HG03439 (cell line): Measurements from ENCODE around the gene TNS3.

Source experiments
- ATAC-seq: cut with Tn5 transposase; IDR thresholded peaks from one replicate; pipeline ENCODE4 v1.9.1; 2021; ENCODE audit warnings: mild to moderate bottlenecking, moderate library complexity; ENCODE audit not compliant: unreplicated experiment

Gene TNS3

DNA sequence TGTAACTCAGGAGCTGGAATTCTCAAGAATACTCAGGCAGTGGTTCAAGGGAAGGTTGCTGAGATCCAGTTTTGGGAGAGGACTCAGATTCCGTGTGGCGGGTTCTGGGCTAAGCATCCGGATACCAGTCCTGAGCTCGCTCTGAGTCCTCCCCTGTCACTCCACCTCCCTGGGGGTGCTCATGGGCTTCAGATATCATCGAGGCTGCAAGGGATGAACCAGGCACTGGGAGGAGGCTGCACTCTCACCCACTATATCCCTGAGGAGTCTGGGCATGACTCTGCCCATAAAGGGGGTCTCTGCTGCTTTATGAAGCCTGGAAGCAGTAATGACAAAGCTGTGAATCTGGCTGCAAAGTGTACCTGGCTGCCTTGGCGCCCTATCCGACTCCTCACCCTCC lies 188.5 kb downstream of the TNS3 start:
- no peak for ATAC-seq

DNA sequence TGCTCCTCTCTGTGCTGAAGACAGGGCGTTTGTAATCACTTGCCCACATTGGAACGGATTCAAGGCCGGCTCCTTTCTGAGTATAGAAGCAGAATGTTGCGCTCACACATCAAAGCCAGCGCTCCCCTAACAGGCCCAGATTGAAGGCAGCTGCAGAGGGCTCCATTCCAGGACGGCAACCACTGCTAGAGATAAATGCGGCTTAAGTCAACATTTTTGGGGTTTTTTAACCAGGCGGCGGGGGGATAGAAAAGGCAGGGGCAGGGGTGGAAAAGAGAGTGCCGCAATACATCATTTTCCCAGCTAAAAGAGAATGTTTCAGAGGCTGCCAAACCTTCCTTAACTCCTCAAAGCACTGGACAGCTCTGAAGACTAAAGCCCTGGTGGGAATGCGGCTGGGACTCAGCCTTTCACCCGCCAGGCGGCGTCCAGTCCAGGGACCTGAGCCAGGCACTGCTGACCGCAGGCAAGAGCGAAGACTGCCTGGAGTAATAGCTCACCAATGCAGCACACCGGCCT lies 189.6 kb downstream of the TNS3 start:
- no peak for ATAC-seq

DNA sequence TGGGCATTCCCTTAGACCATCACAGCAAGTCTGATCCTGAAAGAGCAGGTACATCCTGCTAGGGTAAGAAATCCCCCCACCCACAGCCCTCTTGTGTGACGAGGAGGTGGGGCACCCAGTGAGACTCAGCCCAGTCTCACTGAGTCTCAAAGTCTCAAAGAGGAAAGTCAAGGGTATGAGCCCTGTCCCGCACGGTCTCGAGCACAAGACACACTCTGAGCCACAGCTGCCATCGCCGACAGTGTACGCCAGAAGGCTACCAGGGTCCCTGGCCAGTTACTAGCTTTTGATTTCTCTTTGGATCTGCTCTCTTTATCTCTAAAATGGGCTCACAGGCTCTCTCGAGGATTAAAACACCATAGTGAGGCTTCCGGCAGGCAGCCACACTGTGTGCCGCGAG lies 190.2 kb downstream of the TNS3 start:
- ATAC-seq = no peak

DNA sequence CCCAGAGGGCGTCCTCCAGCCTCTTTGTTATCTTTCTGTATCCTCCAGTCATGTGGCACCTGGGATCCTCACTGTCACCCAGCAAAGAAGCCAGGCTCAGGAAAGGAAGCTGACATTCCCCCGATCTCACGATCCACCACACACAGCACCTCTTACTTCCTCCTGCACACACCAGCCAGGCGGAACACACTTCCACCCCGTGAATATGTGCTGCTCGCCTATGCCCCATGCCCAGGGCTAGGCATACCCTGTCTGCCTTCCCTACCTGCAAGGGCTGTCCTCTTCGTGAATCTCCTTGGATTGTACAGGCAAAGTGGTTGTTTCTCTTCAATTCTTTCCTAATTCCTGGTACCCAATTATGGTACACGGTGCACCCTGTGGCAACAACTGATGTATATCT lies 191.0 kb downstream of the TNS3 start:
- no peak for ATAC-seq

DNA sequence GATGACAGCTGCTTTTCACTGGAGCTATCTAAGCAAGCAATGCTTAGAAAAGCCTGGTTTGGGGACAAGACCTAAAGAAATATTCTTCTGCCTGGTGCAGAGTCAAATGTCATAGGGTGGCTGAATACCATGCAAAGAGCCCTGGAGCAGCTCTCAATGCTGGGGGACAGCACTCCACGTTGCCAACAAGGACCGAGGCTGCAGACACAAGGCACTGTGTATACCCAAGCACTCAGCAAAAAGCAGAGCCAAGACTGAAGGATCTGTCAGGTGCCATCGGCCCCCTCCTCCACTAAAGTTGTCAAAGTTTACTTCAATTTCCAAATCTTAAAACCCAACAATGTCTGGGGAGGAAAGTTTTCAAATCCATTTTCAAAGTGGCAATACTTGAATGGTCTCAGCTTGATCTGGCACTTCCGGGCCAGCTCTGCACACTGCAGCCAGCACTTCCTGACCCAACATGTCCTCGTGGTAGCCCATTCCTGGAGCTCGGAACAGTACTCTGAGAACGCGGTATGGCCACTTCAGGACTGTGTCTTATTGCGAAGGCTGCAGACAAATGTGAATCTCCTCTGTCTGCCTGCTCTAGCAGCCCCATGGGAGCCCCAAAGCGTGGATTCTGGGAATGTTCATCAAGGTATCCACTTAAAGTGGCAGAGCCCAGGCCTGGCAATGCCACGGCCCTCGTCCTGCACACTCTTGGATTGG lies 191.8 kb downstream of the TNS3 start:
- ATAC-seq = no peak

DNA sequence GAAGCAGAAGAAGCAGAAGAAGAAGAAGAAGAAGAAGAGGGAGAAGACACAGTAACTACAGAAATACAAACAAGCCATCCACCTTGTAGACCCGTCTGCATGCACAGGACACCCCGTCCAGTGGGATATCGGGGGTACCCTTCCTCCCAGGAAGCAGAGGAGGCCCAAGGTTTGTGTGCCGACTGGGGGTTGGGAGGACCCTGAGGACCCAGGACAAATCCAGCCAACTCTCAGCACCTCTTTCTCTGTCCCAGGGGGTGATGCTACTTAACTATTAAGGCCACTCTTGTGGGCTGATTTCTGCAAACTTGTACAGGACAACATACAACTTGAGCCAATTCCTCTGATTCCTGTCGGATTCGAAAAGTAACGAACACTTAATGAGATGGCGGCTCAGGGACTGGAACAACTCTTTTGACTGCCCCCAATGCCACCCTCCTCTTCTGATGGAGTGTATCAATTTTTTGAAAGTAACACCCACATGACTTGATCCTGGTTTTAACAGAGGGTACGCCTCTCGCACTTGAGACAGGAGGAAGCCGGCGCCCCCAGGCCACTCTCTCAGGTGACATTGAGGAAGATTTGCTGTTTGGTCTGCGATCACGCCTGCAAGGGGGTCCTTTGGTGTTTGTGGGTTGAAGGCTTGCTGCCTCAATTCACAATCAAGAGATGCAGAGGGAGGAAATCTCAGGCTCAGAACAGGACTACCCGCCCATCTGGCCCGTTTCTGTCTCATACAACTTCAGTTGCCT lies 192.6 kb downstream of the TNS3 start:
- no peak for ATAC-seq

DNA sequence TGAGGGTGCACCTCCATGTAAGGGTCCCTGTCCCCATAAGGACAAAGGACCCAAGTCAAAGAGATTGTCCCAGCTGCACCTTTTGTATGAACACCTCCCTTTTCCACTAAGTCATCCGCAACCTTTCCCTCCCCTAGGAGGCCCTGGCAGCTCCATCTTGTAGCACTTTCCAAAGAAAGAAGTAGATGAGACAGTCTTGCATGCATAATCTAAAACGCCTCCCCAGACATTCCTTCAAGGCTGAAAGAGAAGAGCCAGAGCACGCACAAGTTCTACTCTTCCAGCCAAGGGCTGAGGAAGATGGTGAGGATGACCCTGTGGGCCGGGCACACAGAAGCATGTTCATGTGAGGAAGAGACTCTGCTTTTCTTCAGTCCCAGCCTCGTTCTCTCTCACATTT lies 194.4 kb downstream of the TNS3 start:
- ATAC-seq = no peak

DNA sequence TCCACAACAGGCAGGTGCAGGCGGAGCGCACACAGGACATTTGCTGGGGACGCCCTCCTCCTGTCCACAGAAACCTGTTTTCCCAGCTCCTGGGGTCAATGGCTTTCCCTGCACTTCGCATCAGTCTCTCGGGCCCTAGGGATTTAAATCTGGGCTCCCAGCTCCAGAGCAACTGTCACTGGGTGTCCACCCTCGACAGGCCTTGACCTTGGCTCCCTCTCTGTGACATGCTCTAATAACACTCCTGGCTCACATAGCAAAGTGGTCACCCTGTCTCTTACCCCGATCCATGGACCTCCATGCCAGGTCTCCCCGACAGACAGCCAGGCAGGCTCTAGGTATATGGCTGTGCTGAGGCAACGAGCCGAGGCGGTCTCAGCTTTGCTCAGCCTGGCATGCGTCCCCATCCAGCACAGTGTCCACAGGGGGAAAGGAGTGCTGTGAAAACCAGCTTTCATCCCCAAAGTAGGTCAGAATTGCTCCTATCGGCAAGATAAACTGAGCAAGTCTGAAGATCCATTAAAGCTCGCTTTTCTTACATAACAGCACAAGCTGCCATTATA lies 195.6 kb downstream of the TNS3 start:
- ATAC-seq = no peak

DNA sequence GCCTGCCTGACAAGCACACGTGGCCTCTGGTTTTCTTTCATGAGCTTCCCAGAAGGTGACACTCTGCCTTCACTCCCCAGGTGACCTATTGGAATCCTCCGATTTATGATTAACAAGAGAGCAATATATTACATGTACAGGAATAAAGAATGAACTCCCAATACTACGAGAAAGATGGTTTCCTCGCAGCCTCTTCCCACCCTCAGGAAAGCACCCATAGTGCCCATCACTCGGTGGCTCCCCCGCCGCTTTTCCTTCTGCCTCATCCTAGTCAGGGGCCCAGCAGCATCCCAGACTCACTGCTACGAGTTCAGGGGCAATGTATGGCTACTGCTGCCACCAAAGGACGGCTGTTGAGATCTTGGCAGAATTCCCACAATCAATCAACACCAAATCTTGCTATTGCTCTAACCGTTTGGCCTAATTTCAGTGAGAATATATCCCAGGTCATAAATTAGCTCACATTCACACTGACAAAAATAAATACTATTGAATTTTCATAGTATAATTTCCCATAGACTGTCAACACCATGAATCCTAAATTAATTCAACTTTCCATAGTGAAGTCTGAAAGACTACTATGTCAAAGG lies 196.3 kb downstream of the TNS3 start:
- ATAC-seq = no peak

DNA sequence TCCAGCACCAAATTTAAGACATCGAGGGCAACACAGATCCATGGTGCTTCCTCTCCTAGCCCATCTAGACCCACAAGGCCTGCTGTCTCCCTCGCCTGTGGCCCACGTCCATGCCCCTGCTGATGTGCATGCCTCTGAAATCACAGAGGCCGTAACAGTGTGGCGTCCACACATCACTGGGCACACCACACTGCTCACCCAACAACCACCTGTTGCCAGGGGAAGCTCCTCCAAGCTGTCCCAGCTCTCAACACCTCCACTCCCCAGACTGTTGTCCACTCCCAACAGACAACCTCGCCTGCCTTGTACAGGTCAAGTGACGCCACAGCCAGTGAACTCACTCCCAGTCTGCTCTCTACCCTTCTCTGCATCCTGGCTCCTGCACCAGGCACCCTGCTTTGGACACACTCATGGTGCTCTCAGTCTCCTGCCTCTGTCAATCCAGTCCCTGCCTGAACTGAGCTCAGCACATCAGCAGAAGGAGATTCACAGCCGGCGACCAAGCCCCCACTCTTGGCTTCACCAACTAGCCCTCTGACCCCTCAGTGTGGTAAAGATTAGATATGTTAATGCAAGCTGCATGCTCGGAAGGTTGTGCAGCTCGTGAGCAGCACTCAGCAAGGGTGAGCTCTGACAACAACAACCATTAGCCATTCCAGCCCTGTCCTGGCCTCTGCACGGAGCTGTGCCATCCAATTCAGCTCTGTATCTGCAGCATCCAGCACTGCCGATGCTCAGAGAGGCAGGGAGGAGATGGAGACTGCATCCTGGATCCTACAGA lies 197.0 kb downstream of the TNS3 start:
- ATAC-seq = no peak

DNA sequence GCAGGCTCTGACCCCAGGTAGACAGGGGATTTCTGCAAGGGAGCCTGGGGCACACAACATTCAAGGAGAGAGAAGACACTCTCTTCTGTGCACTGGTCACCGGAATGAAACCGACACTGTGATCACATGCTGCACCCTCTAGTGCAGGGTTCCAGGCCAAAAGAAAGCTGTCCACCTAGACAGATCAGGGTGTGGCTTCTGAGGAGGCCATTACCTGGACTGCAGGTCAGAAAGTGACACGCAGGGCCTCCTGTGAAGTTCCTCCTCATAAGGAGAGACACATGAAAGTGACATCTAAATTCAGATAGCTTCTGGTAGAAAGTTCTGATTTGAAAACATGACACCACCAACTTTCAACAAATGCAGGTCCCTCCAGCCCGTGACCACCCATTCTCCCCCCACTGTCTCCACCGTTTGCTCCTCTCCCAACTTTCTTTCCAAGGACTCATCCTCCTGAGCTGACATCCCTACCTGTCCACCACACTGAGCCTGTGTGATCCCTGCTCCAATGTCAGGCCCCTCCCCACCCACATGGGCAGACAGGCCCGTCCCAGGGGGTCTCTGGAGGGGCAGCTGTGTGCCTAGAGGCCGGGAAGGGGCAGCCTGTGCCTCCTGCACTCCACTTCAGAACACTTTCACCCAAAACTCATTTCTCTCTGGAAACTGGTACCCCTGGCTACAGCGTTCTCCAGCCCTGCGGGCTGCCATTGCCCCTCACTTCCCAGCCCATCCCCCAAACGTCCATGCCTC lies 198.0 kb downstream of the TNS3 start:
- ATAC-seq = no peak

DNA sequence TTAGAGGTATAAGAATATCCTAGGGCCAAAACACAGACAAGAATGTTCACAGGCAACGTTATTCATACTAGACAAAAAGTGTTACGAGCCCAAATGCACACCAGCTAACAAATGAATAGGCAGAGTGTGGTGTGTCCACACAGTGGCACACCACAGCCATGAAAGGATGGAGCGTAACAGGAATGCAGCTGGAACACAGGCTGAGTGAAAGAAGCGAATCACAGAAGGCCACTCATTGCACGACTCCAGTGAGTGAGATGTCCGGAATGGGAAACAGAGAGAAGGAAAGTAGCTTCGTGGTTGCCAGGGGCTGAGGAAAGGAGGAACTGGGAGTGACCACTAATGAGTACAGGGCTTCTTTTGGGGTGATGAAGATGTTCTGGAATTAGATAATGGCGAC lies 198.8 kb downstream of the TNS3 start:
- ATAC-seq = no peak

DNA sequence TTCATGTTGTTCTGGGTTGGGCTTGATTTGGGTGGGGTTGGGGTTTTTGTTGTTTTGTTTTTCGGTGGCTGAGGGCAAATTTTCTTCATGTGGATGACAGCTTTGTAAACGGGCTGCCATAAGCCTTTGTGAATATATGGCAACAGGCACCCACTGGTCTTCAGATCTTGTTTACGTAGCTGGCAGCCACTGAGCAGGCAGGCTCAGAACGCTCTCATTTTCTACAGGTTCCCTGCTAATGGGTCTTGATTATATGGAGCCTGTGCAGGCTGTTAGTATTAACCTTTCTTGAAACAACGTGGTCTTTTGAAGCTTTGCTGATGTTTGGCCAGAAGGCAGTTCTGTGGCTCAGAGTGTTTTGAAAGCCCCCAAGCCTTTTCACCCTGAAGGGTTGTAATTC lies 199.7 kb downstream of the TNS3 start:
- ATAC-seq = no peak

DNA sequence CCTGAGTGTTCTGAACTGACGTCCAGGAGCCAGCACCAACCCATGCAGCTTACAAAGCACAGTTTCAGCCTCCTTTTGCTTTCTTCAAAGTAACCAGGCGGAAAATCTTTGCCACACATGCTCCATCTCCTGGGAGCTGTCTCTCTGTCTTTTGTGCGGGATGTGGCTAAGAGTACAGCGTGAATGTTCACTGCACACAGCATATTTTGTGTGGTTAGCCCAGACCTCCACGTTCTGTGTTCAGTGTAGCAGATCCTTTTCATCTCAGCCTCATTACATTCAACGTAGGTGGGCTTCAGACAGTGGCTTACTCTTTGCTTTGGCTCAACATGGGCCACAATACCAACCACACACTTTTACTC lies 200.8 kb downstream of the TNS3 start:
- no peak for ATAC-seq

DNA sequence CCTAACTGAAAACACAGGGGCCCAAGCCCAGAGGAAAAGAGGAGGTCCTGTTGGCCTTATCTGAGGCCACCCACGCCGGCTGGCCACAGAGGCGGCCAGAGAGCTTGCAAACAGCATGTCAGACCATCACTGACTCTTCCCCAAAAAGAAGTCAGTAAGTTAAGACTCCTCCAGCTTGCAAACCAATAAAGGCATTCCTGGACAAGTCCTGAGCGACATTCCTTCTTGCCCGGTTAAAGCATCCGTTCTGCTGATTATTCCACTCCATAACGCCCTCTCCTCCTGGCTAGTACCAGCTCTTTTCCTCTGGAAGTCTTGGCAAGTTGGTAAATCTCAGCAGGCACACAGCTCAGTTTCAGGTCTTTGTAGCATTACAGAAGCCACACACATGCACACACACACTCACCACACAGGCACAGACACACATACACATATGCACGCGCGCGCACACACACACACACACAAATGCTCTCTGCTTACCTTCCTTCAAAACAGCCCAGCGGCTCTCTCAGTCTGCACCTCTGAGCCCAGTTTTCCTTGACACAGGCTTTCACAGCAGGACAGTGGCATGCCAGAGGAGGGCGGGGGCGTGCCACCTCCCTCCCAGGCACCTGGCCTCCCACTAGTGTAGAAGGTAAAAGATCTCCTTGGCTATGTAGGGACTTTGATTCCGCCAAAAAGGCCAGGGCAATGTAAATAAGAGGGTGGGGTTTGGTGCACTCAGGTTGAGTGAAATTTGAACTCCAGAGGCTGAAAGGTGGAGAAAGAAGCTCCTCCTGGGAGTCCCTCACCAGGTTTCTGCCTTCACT lies 201.4 kb downstream of the TNS3 start:
- ATAC-seq = no peak

DNA sequence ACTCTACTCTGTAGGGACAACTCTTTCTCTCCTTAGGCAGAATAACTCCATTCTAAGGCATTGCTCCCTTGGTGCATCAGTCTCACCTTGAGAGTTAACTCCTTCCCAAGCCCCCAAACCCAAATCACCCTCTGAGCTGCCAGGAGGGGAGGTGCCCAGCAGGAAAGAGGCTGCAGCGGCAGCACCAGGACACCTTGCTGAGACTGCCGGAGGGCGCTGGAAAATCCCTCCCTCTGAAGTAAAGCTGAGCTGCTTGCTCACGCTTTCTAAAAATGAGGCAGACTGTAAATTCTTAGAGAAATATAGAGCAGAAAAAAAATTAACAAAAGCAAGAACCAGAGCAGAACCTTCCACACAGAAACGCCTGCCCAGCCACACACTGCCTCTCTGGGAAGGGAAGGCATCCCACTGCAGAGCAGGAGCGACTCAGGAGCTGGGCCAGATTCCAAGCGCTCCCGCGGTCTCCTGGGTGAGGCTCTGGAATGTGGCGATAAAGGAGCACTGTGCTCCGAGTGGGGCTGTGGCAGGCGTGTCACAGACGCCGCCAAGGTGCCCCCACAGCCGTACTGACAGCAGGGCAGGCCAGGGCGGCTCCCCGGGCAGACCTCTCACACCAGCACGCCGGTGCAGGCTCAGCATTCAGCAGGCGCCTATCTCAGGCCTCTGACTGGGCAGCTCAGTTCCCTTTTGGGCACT lies 202.1 kb downstream of the TNS3 start:
- no peak for ATAC-seq

DNA sequence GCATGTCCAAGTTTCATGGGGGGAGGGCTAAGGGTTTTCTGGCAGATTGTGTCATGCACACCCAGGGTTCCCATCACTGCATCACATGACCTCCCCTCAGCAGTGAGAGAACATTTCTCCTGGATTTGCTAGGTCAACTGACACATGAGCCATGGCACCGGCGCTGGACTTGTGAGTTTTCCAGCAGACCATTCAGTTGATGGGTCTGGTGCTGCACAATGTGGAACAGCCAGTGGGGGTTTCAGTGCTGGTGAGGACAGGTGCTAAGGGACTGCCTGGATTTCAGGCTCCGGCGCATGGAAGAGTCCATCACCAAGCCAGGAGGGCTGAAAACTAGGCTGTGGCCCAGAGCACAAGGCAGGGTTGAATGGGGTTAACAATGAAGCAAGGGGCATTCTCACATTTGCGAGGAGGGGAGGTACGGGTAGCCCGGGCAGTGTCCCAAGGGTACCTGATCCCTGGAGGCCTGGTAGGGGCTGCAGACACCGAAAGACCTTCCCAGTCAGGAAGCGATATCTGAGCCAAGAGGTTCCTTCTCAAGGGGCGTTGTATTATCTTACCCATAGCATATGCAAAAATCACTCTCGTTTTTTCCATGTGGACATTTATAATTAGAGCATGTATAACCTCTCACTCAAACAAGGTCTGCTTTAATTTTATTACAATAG lies 203.0 kb downstream of the TNS3 start:
- no peak for ATAC-seq

DNA sequence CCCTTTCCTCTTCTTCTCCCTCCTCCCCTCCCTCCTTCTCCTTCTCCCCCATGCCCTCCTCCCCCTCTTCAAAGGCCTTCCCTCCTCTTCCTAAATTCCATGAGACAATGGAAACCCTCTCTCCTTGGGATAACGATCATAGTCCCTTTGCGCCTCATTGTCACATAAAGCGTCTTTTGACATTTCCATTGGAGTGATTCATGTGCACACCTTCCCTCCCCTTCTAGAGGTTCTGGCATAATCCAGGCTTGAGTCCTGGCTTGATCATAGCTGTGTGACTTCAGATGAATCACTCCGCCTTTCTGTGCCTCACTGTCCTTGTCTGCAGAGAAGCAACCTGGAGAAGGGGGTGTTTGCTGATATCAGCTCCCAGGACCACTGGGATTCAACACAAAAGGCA lies 204.2 kb downstream of the TNS3 start:
- no peak for ATAC-seq
